Large intestine (tissue), 3 donors: ENCODE results near the gene ABCA7. TPM values are rescaled to one million over a fixed set of nuclear protein-coding genes. Genes with fewer than 3 reads are reported as not detected.

Experiments
- DNase-seq, 2 donors: peaks; one replicate each; pipeline versions ENCODE4 v3.0.0 to v3.0.0-alpha.2; 2013
- H3K27ac ChIP-seq: one replicate; pipeline ENCODE4 v1.5.1; 2013; ENCODE audit warnings: low read length
- H3K27me3 ChIP-seq: 2 replicates; pipeline ENCODE4 v1.6.1; 2013; ENCODE audit warnings: low read length; ENCODE audit not compliant: control insufficient read depth, insufficient read depth
- H3K36me3 ChIP-seq: 2 replicates; pipeline ENCODE4 v1.6.1; 2013; ENCODE audit warnings: low read length; ENCODE audit not compliant: control insufficient read depth, insufficient read depth
- H3K4me1 ChIP-seq: one replicate; pipeline ENCODE4 v1.6.1; 2013; ENCODE audit warnings: low read length; ENCODE audit not compliant: control insufficient read depth, insufficient read depth
- H3K4me3 ChIP-seq: one replicate; pipeline ENCODE4 v1.5.1; 2013; ENCODE audit warnings: low read length
- H3K9me3 ChIP-seq: one replicate; pipeline ENCODE4 v1.6.1; 2013; ENCODE audit warnings: mild to moderate bottlenecking, low read depth, low read length, moderate library complexity; ENCODE audit not compliant: control insufficient read depth
- WGBS: methylation state at CpG from one replicate; pipeline ENCODE4 v1.1.5; 2013; ENCODE audit warnings: low lambda C conversion rate; ENCODE audit not compliant: insufficient coverage; 5-methylcytosine and 5-hydroxymethylcytosine counted together
- polyA plus RNA-seq: library from polyadenylated mRNA; unstranded; fragments of 120-200 nt; gene quantifications from one replicate; pipeline ENCODE4 v1.2.1, GENCODE V29; 2013

The ABCA7 gene
- polyA plus RNA-seq, 1 donor = 5.7 TPM

GRCh38 chr19:1103708-1104310, 63.9 kb downstream of the ABCA7 start, which contains the start of gene GPX4:
Gene GPX4, plus strand, starts transcription at chr19:1103994. Its CDS starts 50 bp downstream, at chr19:1104044.
- peak within 1 kb of the TSS; percentile 94 for H3K27ac ChIP-seq
- no peaks in the 10 kb centered on the region for H3K27me3 ChIP-seq
- DNase-seq = peak; percentile 100
- H3K4me1 ChIP-seq = peaks cover 51% of the 10 kb centered on the region
- H3K4me3 ChIP-seq = peak within 1 kb of the TSS; percentile 86
- no CpG with 5 or more reads among the region's 75 CpGs for WGBS
- peaks cover 2% of the 10 kb centered on the region for H3K9me3 ChIP-seq
- peaks cover 25% of the 10 kb centered on the region for H3K36me3 ChIP-seq

- Histone ChIP-seq H3K4me3 (peak overlapping the region; percentile 86), H3K36me3 (peaks cover 28% of the 10 kb centered on the region), H3K9me3 (peaks cover 8% of the 10 kb centered on the region), H3K4me1 (peaks cover 45% of the 10 kb centered on the region), H3K27me3 (no peaks in the 10 kb centered on the region), H3K27ac (peak overlapping the region; percentile 94)
- WGBS = no CpG with 5 or more reads among the region's 93 CpGs
- DNase-seq = peak; percentile 88 to 93
Measured at GRCh38 chr19:1104311-1105007, 64.6 kb downstream of the ABCA7 start.

- WGBS = no CpG with 5 or more reads among the region's 69 CpGs
- Histone ChIP-seq H3K36me3 (peaks cover 35% of the 10 kb centered on the region), H3K27ac (peak overlapping the region; percentile 94), H3K9me3 (peaks cover 8% of the 10 kb centered on the region), H3K27me3 (no peaks in the 10 kb centered on the region), H3K4me3 (peak overlapping the region; percentile 86), H3K4me1 (peaks cover 42% of the 10 kb centered on the region)
- DNase-seq = no peak
Measured at GRCh38 chr19:1105008-1105872, 65.3 kb downstream of the ABCA7 start.

GRCh38 chr19:1105873-1106840, 66.2 kb downstream of the ABCA7 start:
- peaks cover 44% of the 10 kb centered on the region for H3K36me3 ChIP-seq
- no CpG with 5 or more reads among the region's 32 CpGs for WGBS

GRCh38 chr19:1106841-1107660, 67.1 kb downstream of the ABCA7 start:
- peaks cover 49% of the 10 kb centered on the region for H3K36me3 ChIP-seq
- no peak for DNase-seq
- WGBS = no CpG with 5 or more reads among the region's 17 CpGs
- H3K27ac ChIP-seq = no peak overlapping the region
- peaks cover 38% of the 10 kb centered on the region for H3K4me1 ChIP-seq
- no peak overlapping the region for H3K4me3 ChIP-seq
- no peaks in the 10 kb centered on the region for H3K27me3 ChIP-seq
- H3K9me3 ChIP-seq = peaks cover 8% of the 10 kb centered on the region

More at GRCh38 chr19:1105873-1106840, 66.2 kb downstream of the ABCA7 start:
- no peak for DNase-seq
- Histone ChIP-seq H3K27ac (no peak overlapping the region), H3K4me1 (peaks cover 42% of the 10 kb centered on the region), H3K9me3 (peaks cover 8% of the 10 kb centered on the region), H3K27me3 (no peaks in the 10 kb centered on the region), H3K4me3 (no peak overlapping the region)

GRCh38 chr19:1107661-1108261, 67.9 kb downstream of the ABCA7 start:
- H3K4me1 ChIP-seq = peaks cover 38% of the 10 kb centered on the region
- DNase-seq = no peak
- peaks cover 8% of the 10 kb centered on the region for H3K9me3 ChIP-seq
- H3K4me3 ChIP-seq = no peak overlapping the region
- no CpG with 5 or more reads among the region's 25 CpGs for WGBS
- peaks cover 50% of the 10 kb centered on the region for H3K36me3 ChIP-seq
- no peaks in the 10 kb centered on the region for H3K27me3 ChIP-seq
- no peak overlapping the region for H3K27ac ChIP-seq

- Histone ChIP-seq H3K27me3 (no peaks in the 10 kb centered on the region), H3K9me3 (peaks cover 11% of the 10 kb centered on the region), H3K4me1 (peaks cover 36% of the 10 kb centered on the region), H3K36me3 (peaks cover 50% of the 10 kb centered on the region), H3K4me3 (no peak overlapping the region), H3K27ac (no peak overlapping the region)
- DNase-seq = no peak
- no CpG with 5 or more reads among the region's 89 CpGs for WGBS
Measured at GRCh38 chr19:1108291-1109031, 68.6 kb downstream of the ABCA7 start.

GRCh38 chr19:1109032-1109551, 69.2 kb downstream of the ABCA7 start:
- peaks cover 55% of the 10 kb centered on the region for H3K36me3 ChIP-seq
- DNase-seq = no peak
- H3K9me3 ChIP-seq = peaks cover 11% of the 10 kb centered on the region
- H3K27me3 ChIP-seq = no peaks in the 10 kb centered on the region
- WGBS = no CpG with 5 or more reads among the region's 48 CpGs
- peaks cover 41% of the 10 kb centered on the region for H3K4me1 ChIP-seq
- H3K4me3 ChIP-seq = no peak overlapping the region
- H3K27ac ChIP-seq = no peak overlapping the region
